HepG2 (cell line): ENCODE measurements around the gene SEMA3B. TPM values are rescaled to one million over a fixed set of nuclear protein-coding genes. Genes with fewer than 3 reads are reported as not detected.
A peak's percentile ranks its signal among the peaks of the same experiment; 100 is the strongest.

ENCODE experiments used
- CEBPG ChIP-seq: IDR thresholded peaks from 2 replicates; pipeline ENCODE4 v1.6.1; 2016
- DMAP1 ChIP-seq: IDR thresholded peaks from 2 replicates; pipeline ENCODE4 v1.6.1; 2016
- EHMT2 ChIP-seq: fragments of 200-600 bp; sonication (generic); IDR thresholded peaks from 2 replicates; pipeline ENCODE4 v1.7.0; 2017; ENCODE audit warnings: antibody characterized with exemption, low read depth, low read length, borderline replicate concordance
- KAT7 ChIP-seq: IDR thresholded peaks from 2 replicates; pipeline ENCODE4 v1.6.1; 2018; ENCODE audit warnings: borderline replicate concordance, missing compliant biosample characterization
- NONO ChIP-seq, 2 experiments: fragments of 450-650 bp in 1 of 2; sonication (generic) in 1 of 2; formaldehyde crosslinking in 1 of 2; IDR thresholded peaks in 1 of 2; conservative IDR thresholded peaks in 1 of 2; 2 replicates each; pipeline versions ENCODE4 v1.6.1 to v1.8.0; 2017 to 2022; ENCODE audit warnings: mild to moderate bottlenecking in 1 of 2, missing genetic modification reagents in 1 of 2, moderate library complexity in 1 of 2
- PCBP1 ChIP-seq: fragments of 200-400 bp; formaldehyde crosslinking; IDR thresholded peaks from 2 replicates; pipeline ENCODE4 v1.6.1; 2017; ENCODE audit warnings: mild to moderate bottlenecking, low read depth, low read length, borderline replicate concordance
- PHF8 ChIP-seq: sonication (generic); formaldehyde crosslinking; IDR thresholded peaks from 2 replicates; pipeline ENCODE4 v1.5.0; 2020; ENCODE audit warnings: missing genetic modification reagents
- SCMH1 ChIP-seq: sonication (generic); formaldehyde crosslinking; IDR thresholded peaks from 2 replicates; pipeline ENCODE4 v1.9.0; 2021; ENCODE audit warnings: missing genetic modification reagents, mild to moderate bottlenecking, borderline replicate concordance
- TFDP1 ChIP-seq: IDR thresholded peaks from 2 replicates; pipeline ENCODE4 v1.6.1; 2016; ENCODE audit warnings: missing compliant biosample characterization, missing genetic modification reagents, borderline replicate concordance
- USF2 ChIP-seq, 2 experiments: sonication (generic) in 1 of 2; formaldehyde crosslinking in 1 of 2; IDR thresholded peaks; 2 replicates each; pipeline versions ENCODE4 v1.5.1 to v1.6.1; 2011 to 2020; ENCODE audit warnings: borderline replicate concordance in 1 of 2, low read depth in 1 of 2, low read length in 1 of 2, mild to moderate bottlenecking in 1 of 2, missing genetic modification reagents in 1 of 2, moderate library complexity in 1 of 2
- ZBTB7A ChIP-seq: sonication (generic); formaldehyde crosslinking; IDR thresholded peaks from 2 replicates; pipeline ENCODE4 v1.8.0; 2022; ENCODE audit warnings: mild to moderate bottlenecking, missing genetic modification reagents
- ZHX2 ChIP-seq, 2 experiments: sonication (generic) in 1 of 2; formaldehyde crosslinking in 1 of 2; IDR thresholded peaks; 2 replicates each; pipeline versions ENCODE4 v1.6.1 to v1.9.0; 2014 to 2022; ENCODE audit warnings: antibody characterized with exemption in 1 of 2, borderline replicate concordance in 1 of 2, inconsistent platforms in 1 of 2, low read depth in 1 of 2, missing genetic modification reagents in 1 of 2
- ZNF615 ChIP-seq: sonication (generic); formaldehyde crosslinking; IDR thresholded peaks from 2 replicates; pipeline ENCODE4 v1.5.0; 2020; ENCODE audit warnings: mild to moderate bottlenecking, missing genetic modification reagents, borderline replicate concordance
- ZNF652 ChIP-seq: IDR thresholded peaks from 2 replicates; pipeline ENCODE4 v1.6.1; 2016; ENCODE audit warnings: low read depth, borderline replicate concordance
- ZNF800 ChIP-seq: sonication (generic); formaldehyde crosslinking; IDR thresholded peaks from 2 replicates; pipeline ENCODE4 v1.4.0; 2020; ENCODE audit warnings: missing genetic modification reagents
- polyA plus RNA-seq, 8 experiments: library from polyadenylated mRNA; depleted of rRNA in 3 of 8; stranded (reverse) in 7 of 8; unstranded in 1 of 8; fragments of >200 nt; fragmentation: Illumina TruSeq in 4 of 8; extraction: Trizol in 4 of 8; gene quantifications; 2 replicates each; pipeline versions ENCODE4 v1.2.1 to v1.2.3, GENCODE V29; 2011 to 2016; ENCODE audit warnings: low read depth in 4 of 8, missing spikeins in 1 of 8, mixed read lengths in 1 of 8; ENCODE audit not compliant: insufficient read depth in 1 of 8
- total RNA-seq, 5 experiments: library from RNA; depleted of rRNA; stranded (reverse); fragments of >200 nt; fragmentation: Illumina TruSeq; extraction: Trizol; gene quantifications; 2 replicates each; pipeline ENCODE4 v1.2.3, GENCODE V29; 2016; ENCODE audit warnings: low read depth in 1 of 5

The SEMA3B gene
- total and polyA plus RNA-seq, 2 of the 13 experiments (the other 11 are each of a cell fraction or from before 2014, with no cell fraction given), result 93.2 to 158 TPM

GRCh38 chr3:50321336-50322114 is 52.6 kb downstream of the SEMA3B start (continued):
- TF ChIP-seq ZHX2 (IDR thresholded peaks at IDR 0.05; ENCODE audit: low read depth) (no peak), ZHX2 (CRISPR knock-in tag; IDR thresholded peaks at IDR 0.05; ENCODE audit: borderline replicate concordance) (peak; percentile 14; the same call in 1 of the 2 replicates), KAT7 (peak; percentile 58; the same call in 1 of the 2 replicates), PCBP1 (peak; percentile 97), DMAP1 (CRISPR knock-in tag) (peak; percentile 39; the same call in 1 of the 2 replicates), ZNF615 (CRISPR knock-in tag) (peak; percentile 73; the same call in 1 of the 2 replicates), ZNF652 (no peak), ZNF800 (CRISPR knock-in tag) (0 out of 2 replicates have a peak, but pooled peaks have one; percentile 10), EHMT2 (no peak), PHF8 (CRISPR knock-in tag) (peak; percentile 48), USF2 (IDR thresholded peaks at IDR 0.05; ENCODE audit: low read depth, low read length) (no peak), USF2 (CRISPR knock-in tag; IDR thresholded peaks at IDR 0.05; ENCODE audit: borderline replicate concordance) (no peak), ZBTB7A (CRISPR knock-in tag) (peak; percentile 61; the same call in 1 of the 2 replicates), NONO (IDR thresholded peaks at IDR 0.05) (peak; percentile 82; the same call in 1 of the 2 replicates), NONO (CRISPR knock-in tag; conservative IDR thresholded peaks at IDR 0.05) (peak; percentile 46), TFDP1 (CRISPR knock-in tag) (0 out of 2 replicates have a peak, but pooled peaks have one; percentile 2), SCMH1 (CRISPR knock-in tag) (no peak), CEBPG (CRISPR knock-in tag) (no peak)
